HUDEP-2 (cell line): ENCODE measurements around the gene SULF2.
"Not testable (repeated sequence)": the region's sequence is repeated elsewhere in the genome, so short reads cannot be mapped to it uniquely, and the experiment has no call there.

Source experiments
- DNase-seq, 76 experiments: peaks; one replicate each; lab custom pipeline; 2025; ENCODE audit not compliant: unreplicated experiment in 76 of 76; lab: John Stamatoyannopoulos, UW

The SULF2 gene

GRCh38 chr20:47785311-47785853, at the start of gene SULF2:
Gene SULF2, minus strand, starts transcription at chr20:47785481. Its CDS starts 28,118 bp downstream, at chr20:47757363.
- no peak for DNase-seq

DNA sequence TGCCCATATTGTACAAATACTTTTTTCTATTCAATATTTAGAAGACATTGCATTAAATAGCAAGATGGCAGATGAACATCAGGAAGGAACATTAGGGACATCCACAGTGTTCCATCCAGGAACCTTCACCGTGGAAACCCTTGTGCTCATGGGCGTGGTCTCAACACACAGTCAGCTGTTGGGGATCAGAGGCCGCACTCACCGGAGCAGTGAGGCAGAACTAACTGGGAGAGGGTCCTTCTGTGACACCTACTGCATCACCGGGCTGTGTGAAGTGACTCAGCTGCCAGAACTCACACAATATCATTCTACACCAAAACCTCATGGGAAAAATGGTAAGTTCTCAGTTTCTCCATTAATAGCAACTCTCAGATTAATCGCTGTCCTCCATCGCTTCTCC, 46.4 kb upstream of the SULF2 start:
- DNase-seq: not testable (repeated sequence)

- not testable (repeated sequence) for DNase-seq
Observed at GRCh38 chr20:47826716-47827115, 41.4 kb upstream of the SULF2 start.

GRCh38 chr20:47826006-47826405, 40.7 kb upstream of the SULF2 start:
- DNase-seq: not testable (repeated sequence)

DNA sequence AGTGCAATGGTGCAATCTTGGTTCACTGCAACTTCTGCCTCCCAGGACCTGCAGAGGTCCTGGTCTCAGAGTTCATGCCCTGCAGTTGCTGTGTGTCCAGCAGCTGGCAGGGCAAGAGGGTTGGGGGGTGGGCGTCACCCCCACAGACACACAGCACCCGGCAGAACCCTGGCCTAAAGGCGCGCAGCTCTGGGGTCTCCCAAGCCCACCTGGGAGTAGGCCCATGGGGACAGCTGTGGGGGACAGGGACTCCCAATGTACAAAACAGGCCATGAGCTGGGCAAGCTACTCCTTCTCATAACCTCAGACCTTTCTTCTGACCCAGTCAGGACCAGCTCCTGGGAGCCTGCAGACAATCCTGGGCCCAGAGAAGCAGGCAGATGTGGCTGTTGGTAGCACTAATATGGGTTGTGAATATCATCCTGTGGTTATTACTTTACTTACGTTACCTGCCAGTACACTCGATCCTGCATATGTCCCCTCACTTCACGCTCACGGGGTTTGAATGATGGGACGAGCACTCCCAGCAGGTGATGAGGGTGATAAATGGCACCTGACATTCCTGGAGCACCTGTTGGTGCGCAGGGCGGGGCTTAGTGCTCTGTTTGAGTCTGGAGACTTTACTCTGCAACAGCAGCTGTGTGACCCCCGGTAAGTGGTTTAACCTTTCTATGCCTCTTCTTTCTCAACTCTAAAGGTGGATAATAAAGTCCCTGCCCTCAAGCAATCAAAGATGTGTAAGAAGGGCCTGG, 39.9 kb upstream of the SULF2 start:
- DNase-seq: no peak

GRCh38 chr20:47823941-47824340, 38.7 kb upstream of the SULF2 start:
- not testable (repeated sequence) for DNase-seq

DNA sequence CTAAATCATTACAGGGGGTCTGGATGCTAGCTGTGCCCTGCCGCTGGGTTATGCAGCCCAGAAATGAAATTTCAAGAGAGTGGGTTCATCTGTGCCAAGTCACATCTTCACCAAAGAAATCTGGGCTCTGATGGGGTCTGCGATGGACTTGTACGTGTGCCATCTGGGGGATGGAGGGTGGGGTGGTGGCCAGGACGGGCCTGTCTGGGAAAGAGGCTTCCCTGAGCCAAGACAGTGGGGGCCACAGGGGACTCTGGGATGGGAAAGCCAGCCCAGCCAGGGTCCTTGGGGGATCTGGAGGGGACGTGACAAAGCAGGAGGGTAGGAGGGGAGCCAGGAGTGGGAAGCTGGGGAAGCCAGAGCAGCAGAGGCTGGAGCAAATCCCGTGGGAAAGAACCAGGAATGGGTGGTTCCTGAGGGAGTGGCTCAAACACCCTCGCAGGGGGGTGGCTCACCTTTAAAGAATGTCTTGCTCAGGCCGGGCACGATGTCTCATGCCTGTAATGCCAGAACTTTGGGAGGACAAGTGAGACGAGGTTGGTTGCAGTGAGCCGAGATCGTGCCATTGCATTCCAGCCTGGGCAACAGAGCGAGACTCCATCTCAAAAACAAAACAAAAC, 36.3 kb upstream of the SULF2 start:
- no peak for DNase-seq

DNA sequence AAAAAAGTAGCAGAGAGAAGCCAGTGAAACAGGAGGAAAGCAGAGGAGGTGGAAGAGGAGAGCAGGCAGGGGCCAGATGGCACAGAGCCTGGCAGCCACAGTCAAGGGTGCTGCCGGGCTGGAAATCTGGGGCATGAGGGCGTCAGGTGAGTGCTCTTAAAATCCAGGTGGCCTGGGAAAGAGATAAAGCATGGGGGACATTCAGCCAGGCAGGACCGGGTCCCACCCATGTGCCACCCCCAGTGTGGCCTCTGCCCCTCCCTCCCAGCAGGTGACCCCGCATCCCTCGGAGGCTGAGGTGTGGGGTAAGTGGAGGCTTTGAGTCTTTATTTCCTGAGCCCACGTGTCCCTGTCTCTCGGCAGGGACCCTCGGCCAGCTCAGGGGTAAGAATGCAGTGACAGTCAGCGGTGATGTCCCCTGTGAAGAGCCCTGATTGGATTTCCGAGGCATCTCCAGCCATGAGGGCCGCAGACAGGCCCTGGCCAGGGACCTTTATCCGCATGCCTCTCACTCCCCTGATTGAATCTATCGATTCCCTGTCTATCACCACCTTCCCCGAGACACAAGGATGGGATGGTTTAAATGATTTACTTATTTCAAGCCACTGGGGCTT, 33.8 kb upstream of the SULF2 start:
- DNase-seq: no peak

GRCh38 chr20:47818466-47818865, 33.2 kb upstream of the SULF2 start:
- DNase-seq: no peak

- no peak for DNase-seq
Observed at GRCh38 chr20:47818016-47818415, 32.7 kb upstream of the SULF2 start.

DNA sequence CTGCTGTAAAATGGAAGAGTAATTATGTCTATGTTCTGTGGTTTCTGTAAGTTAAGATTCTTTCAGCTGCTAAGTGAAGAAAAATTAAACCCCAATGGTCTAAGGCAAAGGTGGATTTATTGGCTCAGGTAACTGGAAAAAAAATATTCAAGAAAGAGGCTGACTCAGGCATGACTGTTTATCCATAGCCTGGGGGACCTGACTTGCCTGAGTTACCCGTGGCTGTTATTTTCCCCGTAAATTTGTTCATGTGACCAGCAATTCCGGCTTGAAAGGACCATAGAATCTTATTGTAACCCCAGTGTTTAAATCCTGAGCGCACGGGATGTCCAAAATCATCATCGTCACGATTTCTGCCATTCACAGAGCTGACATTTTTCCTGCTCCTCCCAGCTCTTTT, 32.3 kb upstream of the SULF2 start:
- no peak for DNase-seq

DNA sequence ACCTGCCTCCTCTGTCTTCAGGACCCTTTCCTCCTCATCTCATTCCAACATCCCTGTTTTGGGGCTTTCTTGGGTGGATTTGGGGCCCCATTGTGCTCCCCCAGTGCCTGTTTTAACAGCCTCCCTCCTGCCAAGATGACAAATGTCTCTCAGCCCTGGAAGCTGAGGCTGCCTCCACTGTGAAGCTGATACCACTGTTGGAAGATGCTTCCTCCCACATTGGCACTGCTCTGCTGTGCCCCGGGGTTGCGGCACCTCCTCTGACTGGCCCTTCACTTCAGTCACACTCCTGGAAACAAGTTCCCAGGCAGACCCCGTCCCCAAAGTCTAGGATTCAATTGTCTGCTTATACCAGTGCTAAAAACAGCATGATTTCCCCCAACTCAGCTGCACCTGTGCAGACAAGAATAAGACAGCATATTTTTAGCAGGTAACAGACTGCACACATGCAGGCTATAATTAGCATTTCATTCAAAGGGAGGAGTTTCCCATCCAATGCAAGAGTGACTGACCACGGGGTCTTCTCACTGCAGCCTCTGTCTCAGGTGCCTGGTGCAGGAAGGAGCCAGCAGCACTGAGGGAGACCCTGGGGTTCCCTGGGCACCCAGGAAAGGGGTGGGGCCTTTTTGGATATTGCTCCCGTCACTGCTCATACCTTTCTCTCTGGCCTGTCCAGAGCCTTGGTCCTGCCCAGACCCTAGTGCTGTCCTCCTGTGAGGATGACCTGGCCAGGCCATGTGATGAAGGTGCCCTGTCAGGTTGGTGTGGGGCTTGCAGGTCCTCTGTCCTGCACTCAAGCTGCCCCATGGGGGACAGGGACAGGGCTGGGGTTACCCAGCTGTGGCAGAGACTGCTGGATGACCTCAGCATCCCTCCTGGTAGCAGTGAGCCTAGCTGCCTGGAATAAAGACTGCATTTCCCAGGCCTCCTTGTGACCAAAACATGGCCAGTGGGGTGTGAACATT, 31.5 kb upstream of the SULF2 start:
- no peak for DNase-seq

DNA sequence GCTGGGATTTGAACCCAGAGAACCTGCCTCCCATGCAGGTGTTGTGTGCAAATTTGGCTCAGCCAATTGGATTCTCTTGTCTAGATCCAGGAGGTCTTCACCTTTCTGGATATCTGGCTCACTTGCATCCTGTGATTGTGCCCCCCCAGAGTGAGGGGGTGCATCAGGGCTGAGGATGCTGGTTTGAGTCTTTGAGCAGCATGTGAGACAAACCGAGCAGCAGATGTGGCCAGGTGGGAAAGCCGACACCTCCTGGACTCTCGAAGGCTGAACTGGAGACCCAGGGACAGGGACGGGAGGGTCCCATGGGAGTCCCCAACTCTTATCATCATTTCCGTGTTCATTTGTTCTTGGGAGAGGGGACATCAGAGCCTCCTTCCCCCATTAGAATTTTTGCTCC, 30.6 kb upstream of the SULF2 start:
- DNase-seq: no peak

- no peak for DNase-seq
Observed at GRCh38 chr20:47815416-47815806, 30.1 kb upstream of the SULF2 start.

- no peak for DNase-seq
Observed at GRCh38 chr20:47814632-47815415, 29.5 kb upstream of the SULF2 start.

GRCh38 chr20:47810721-47811347, 25.6 kb upstream of the SULF2 start:
- no peak for DNase-seq

- no peak for DNase-seq
Observed at GRCh38 chr20:47810116-47810677, 24.9 kb upstream of the SULF2 start.

DNA sequence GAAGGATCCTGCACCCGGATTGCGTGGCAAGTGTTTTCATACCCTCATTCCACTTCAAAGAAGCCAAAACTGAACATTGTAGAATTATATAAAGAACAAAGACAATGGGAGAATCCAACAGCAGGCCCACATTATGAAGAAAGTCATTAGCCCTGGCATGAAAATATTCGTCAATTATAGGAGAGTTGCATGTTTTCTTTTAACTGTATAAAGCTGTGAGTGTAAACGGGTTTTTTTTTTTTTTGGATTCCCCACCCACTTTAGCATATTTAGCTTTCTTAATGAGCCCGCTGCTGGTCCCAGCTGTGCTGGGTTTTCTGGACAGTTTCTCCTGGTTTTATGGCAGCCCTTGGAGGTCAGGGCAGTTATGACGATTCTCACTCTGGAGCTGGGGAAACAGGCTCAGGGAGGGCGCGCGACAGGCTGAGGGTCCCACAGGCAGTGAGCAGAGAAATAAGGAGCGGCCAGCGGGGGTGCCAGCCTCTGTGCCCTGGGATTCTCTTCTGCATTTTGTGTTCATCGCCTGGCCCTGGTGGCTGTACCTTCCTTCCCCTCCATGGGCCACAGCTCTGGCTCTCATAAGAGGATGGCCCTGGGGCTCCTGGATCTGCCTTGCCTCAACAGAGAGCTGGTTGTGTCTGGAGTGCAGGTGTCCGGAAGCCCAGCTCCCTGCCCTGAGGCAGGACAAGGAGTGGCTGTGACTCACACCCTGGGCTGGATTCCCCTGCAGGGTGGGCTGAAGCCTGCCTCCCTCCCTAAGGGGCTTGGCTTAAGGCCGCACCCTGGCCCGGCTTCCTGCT, 24.1 kb upstream of the SULF2 start:
- no peak for DNase-seq
